ENCODE data around the gene AP1G2. TPM values are rescaled to one million over a fixed set of nuclear protein-coding genes. Genes with fewer than 3 reads are reported as not detected.
A peak's percentile ranks its signal among the peaks of the same experiment; 100 is the strongest.
"Not testable (repeated sequence)": the region's sequence is repeated elsewhere in the genome, so short reads cannot be mapped to it uniquely, and the experiment has no call there.

The AP1G2 gene
- total RNA-seq, 1 donor from 2014 or later = 146 TPM

- Histone ChIP-seq H3K27me3 (ENCODE audit: low read depth) (no peaks in the 10 kb centered on the region), H3K4me3 (no peak overlapping the region), H3K27ac (no peak overlapping the region), H3K9me3 (no peaks in the 10 kb centered on the region), H3K4me1 (no peaks in the 10 kb centered on the region), H3K36me3 (no peaks in the 10 kb centered on the region)
- ATAC-seq (peak in 1 of 2 donors; percentile 19), DNase-seq (no peak)
- intact Hi-C loops (cut with DNase I) = no loop called here
- no peak for TF ChIP-seq CTCF (IDR thresholded peaks at IDR 0.05)
These were observed 28.8 kb downstream of the AP1G2 start for GRCh38 chr14:23538785-23539184.

GRCh38 chr14:23538050-23538718 lies 29.4 kb downstream of the AP1G2 start:
- H3K27me3 ChIP-seq (ENCODE audit: low read depth) = no peaks in the 10 kb centered on the region
- no peak for ATAC-seq
- no peak overlapping the region for H3K27ac ChIP-seq
- H3K9me3 ChIP-seq = no peaks in the 10 kb centered on the region
- no peak for DNase-seq
- intact Hi-C loops (cut with DNase I) = no loop called here
- H3K4me3 ChIP-seq = no peak overlapping the region
- no peak for TF ChIP-seq CTCF (IDR thresholded peaks at IDR 0.05)
- H3K4me1 ChIP-seq = no peaks in the 10 kb centered on the region
- no peaks in the 10 kb centered on the region for H3K36me3 ChIP-seq

- no peaks in the 10 kb centered on the region for H3K36me3 ChIP-seq
- H3K9me3 ChIP-seq = no peaks in the 10 kb centered on the region
- H3K4me3 ChIP-seq = no peak overlapping the region
- TF ChIP-seq CTCF (IDR thresholded peaks at IDR 0.05) = no peak
- no peaks in the 10 kb centered on the region for H3K27me3 ChIP-seq (ENCODE audit: low read depth)
- DNase-seq (no peak), ATAC-seq (no peak)
- intact Hi-C loops (cut with DNase I) = no loop called here
- no peaks in the 10 kb centered on the region for H3K4me1 ChIP-seq
- no peak overlapping the region for H3K27ac ChIP-seq
These were observed 30.1 kb downstream of the AP1G2 start for GRCh38 chr14:23537351-23538049.

- intact Hi-C loops (cut with DNase I); H3K27me3 ChIP-seq (ENCODE audit: low read depth); H3K4me3 ChIP-seq; H3K36me3 ChIP-seq; DNase-seq; H3K4me1 ChIP-seq; ATAC-seq; H3K9me3 ChIP-seq; H3K27ac ChIP-seq: not testable (repeated sequence)
These were observed 30.7 kb downstream of the AP1G2 start for GRCh38 chr14:23536906-23537305.

- H3K27me3 ChIP-seq (ENCODE audit: low read depth) = no peaks in the 10 kb centered on the region
- no peaks in the 10 kb centered on the region for H3K9me3 ChIP-seq
- TF ChIP-seq CTCF (IDR thresholded peaks at IDR 0.05) = no peak
- no peak overlapping the region for H3K27ac ChIP-seq
- H3K36me3 ChIP-seq = no peaks in the 10 kb centered on the region
- DNase-seq (no peak), ATAC-seq (no peak)
- intact Hi-C loops (cut with DNase I) = no loop called here
- no peak overlapping the region for H3K4me3 ChIP-seq
- no peaks in the 10 kb centered on the region for H3K4me1 ChIP-seq
These were observed 31.1 kb downstream of the AP1G2 start for GRCh38 chr14:23536494-23536893.

- Histone ChIP-seq H3K9me3 (no peaks in the 10 kb centered on the region), H3K4me3 (no peak overlapping the region), H3K4me1 (peaks cover under 1% of the 10 kb centered on the region), H3K36me3 (no peaks in the 10 kb centered on the region), H3K27ac (no peak overlapping the region), H3K27me3 (ENCODE audit: low read depth) (no peaks in the 10 kb centered on the region)
- intact Hi-C loops (cut with DNase I) = no loop called here
- DNase-seq = no peak
- ATAC-seq = no peak
- no peak for TF ChIP-seq CTCF (IDR thresholded peaks at IDR 0.05)
These were observed 31.6 kb downstream of the AP1G2 start for GRCh38 chr14:23535943-23536342.
